Renal pelvis (tissue), 4 donors: Measurements from ENCODE around the gene SLC15A5. TPM values are rescaled to one million over a fixed set of nuclear protein-coding genes. Genes with fewer than 3 reads are reported as not detected.
A peak's percentile ranks its signal among the peaks of the same experiment; 100 is the strongest.

Experiments used
- DNase-seq: peaks from one replicate; pipeline ENCODE4 v3.0.0-alpha.2; 2013
- polyA plus RNA-seq, 3 donors: library from polyadenylated mRNA; unstranded; fragments of 120-200 nt; gene quantifications; one replicate each; pipeline ENCODE4 v1.2.1, GENCODE V29; 2013; ENCODE audit not compliant: insufficient read length in 3 of 3

SLC15A5 gene
- polyA plus RNA-seq, 3 donors, result 0.05 to 0.07 TPM; not detected in 1

DNA sequence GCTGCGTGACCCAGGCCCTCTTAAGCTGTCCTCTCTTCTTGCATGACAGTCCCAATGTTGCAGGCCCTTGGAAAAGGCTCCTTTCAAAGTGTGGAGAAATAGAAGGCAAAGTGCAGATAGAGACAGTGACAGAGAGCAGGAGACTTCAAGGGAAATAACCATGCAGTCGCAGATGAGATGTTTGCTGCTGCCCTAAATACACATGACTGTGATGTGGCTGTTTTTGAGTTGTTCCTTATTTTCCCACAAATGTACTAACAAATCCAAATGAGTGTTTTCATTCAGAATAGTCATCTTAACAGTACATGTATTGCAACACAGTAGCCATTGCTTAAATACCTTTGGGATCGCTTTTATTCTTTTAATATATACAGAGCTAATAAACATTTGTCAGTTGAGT is 101.6 kb downstream of the SLC15A5 start:
- no peak for DNase-seq

DNA sequence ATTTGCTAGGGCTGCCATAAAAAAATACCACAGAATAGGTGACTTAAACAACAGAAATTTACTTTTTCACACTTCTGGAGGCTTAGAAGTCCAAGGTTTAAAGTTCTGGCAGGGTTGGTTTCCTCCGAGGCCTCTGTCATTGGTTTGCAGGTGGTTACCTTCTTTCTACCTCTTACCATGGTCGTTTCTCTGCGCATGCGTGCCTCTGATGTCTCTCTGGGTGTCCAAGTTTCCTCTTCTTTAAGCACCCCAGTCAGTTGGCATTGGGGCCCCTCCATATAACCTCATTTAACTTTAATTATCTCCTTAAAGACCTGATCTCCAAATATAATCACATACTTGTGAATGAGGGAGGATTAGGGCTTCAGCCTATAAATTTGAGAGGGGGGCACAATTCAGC is 103.2 kb downstream of the SLC15A5 start:
- DNase-seq, result no peak

DNA sequence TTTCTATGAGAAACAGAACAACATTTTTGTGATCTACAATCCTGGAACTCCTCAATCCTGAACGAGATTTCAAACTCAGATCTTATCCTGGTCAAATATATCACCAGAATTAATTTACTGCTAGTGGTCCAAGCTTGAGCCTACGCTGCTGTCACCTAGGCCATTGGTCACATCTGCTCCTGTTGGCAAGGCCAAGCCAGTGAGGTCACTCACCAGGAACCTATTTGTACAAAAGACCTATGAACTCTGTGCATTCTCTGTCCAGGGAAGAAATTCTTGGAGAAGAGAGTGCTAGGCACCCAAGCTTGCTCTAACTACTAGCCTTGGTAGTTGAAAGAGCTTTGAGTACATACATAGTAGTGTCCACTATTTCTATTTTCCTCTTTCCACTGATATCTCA is 106.1 kb downstream of the SLC15A5 start:
- no peak for DNase-seq

DNA sequence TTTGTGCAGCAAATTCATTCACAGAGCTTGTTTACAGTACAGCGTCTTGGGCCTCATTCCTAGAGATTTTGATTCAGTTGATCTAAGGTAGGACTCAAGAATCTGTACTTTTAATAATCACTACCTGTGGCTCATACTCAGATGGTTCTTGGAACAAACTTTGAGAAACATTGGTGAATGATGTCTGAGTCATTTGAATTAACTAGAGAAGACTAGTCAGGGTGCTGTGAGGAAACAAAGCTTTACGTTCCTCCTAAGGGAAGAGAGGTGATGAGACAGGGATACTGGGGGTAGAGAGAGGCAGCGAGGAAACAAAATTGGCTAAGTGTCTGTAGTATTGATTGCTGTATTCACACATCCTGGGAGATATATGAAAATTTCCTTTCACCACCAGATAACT is 109.4 kb downstream of the SLC15A5 start:
- DNase-seq, result no peak

DNA sequence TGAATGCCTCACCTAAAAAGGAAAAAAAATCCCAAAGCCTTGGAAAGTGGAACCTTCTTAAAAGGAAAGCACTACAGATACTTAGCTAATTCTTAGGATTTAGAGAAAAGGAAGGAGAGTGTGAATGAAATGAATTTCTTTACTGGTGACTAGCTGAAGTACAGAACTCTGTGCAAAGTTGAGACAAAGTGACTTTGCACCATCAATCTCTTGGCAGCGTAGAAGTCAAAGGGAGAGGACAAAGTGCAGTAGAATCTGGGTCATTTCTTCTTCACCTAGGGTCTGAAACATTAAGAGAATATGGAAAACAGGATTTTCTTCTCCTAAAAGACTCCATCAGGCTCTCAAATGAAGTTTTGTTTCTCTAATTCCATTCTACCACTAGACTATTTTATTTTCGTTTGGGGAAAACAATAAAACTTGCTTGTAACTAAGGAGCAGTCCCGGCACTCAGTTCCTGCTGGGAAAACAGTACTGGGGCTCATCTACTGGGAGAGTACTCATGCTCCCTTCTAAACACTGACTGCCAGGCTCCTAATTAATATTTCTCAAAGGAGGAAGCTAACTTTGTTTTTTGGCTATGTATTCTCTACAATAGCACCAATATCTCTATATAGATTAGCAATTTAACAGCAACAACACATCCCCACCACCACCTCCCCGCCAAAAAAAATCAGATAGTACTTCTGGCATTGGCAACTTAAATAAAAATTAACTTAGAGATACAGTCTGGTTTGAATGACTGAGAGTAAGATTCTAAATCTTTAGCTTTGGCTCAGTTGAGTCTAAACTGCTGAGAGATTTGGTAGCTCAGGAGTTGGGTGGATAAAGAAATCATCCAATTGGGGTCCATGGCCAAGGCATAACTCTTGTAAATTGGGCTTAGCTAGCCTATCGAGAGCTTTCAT is 110.7 kb downstream of the SLC15A5 start:
- DNase-seq, result no peak

DNA sequence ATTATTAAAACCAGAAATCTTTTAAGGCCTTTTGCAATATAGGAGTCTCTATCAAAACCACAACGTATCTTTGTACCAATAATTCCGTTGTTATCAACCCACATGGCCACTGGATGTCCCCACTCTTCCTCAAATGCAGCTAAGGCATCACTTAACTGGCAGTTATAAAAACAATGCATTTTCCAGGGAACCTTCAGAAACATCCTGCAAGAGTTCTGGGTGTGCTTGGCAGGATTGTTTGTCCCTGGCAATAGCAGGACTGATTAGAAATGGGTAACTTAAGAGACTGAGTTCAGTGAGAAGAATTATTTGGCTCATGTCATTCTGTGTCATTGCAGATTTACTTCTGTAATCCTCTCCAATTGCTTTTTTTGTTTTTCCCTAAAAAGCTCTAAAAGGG is 112.0 kb downstream of the SLC15A5 start:
- DNase-seq, result peak; percentile 28

DNA sequence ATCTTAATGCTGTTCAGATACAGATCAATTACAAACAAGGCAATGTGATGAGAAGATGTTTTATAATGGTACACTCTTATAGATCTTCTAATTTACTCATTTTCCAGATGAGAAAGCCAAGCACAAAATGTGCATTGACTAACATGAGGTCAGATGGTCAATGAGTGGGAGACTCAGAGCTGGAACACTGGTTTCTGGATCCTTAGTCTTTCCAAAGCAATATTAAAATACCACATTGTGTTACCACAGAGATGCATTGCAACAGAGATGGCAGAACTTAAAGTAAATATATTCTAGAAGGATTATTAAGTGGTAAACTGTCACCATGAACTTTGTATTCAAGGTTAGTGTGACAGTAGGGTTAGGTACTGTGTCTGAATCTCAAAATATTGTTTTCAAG is 113.6 kb downstream of the SLC15A5 start:
- no peak for DNase-seq

DNA sequence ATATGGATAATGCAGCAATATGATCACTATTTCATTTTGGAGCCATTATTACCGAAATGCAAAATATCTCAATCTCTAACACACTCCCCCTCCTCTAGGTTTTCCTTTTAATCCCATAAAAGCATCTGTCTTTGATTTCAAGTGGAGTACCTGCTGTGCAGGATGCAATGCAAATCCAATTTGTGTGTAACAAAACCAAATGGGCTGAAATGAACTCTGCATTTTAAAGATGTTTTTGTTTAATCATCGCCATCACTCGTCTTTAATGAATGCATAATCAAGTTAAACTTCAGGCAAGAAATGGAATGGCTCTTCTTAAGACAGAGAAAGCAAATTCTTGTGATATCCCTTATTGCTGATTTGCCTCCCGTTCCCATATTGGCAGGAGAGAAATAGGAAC is 114.3 kb downstream of the SLC15A5 start:
- no peak for DNase-seq

DNA sequence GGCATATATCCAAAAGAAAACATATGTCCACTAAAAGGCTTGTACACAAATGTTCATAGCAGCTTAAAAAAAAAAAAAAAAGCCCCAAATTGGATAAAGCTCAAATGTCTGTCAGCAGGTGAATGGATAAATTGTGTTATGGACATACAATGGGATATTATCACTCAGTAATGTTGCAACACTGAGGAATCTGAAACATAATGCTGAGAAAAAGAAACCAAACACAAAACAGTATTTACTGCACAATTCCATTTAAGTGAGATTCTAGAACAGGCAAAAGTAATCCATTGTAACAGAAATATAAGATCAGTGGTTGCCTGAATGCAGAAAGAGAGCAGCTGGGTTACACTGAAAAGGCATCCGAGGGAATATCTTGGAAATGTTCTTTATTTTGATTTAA is 117.9 kb downstream of the SLC15A5 start:
- no peak for DNase-seq

DNA sequence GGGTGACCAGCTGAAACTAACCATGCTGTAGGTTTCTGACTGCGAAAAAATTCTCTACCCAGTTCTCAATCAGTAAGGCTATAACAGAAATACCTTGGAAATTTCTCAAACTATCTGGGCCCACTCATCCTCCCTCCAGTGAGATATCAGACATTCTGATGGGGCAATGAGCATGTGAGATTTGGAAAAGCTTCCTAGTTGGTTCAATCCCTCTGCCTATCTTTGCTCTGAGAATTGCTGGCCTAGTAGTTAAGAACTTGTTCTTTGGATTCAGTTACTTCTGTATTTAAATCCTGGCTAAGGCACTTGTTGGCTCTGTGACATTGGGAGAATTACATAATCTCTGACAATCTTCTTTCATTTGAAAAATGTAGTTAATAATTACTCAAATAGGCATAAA is 119.4 kb downstream of the SLC15A5 start:
- no peak for DNase-seq

DNA sequence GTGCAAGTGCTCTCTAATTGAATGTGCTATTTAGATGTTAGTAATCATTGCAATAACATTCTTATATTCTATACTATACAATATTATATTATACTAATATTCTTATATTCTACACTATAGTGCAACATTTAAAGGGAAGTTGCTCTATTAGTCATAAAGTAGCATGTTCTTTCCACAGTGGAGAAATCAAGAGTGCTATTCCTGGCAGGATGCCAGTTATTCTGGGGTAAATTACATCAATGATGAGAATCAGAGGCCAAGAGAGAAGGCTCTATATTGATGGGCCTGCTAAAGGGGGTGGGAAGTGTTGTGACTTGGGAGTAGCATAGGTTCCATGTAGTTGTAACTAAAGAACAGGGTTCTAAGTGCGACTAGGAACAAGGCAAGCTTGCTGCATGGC is 121.5 kb downstream of the SLC15A5 start:
- DNase-seq, result no peak

DNA sequence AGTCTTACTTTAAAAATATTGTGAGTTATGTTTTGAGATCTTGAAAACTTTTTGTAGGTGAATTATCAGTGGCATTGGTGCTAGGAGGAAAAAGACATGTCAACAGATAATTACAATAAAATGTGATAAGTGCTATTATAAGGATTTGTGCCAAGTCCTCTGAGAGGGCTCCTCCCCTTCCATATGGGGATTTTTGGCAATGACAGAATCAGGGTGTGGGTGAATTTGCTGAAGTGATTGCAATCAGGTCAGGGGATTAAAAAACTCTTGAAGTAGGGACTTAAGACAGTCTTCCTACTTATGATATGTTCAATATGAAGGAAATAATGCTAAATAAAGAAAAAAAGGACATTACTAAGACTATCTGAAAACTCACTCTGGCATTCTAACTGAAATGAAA is 122.5 kb downstream of the SLC15A5 start:
- DNase-seq, result no peak

DNA sequence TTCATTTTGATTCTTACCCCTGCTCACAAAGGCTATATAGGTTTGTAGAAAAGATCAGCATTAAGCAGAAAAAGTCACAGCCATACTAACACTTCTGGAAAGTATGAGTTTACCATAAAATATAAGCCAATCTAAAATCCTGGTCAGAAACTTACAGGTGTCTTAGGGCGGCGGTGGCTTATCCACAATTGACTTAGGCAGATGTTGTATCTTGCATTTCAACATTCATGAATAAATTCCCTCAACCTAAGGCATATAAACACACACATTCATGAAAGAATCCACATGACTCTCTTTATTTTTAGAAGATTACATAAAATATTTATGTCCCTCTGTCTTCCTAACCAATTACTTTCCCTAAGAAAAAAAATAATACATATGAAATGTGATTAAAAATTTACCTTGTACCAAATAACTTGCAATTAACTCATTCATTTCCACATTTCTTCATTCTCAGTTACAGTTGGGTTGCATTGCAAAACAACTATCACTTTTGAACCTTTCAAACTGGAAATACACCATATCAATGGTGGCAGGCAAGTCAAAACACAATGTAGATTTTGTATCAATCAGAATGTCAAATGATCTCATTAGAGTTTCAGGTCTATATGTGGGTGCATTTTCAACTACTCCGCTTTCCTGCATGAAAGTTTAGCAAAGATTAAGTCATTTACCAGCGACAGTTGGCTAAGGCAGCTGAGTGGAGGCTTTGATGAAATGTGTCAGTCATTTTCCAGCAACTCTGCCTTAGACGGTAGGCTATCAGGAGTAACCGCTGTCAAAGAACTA is 124.4 kb downstream of the SLC15A5 start:
- DNase-seq, result no peak

DNA sequence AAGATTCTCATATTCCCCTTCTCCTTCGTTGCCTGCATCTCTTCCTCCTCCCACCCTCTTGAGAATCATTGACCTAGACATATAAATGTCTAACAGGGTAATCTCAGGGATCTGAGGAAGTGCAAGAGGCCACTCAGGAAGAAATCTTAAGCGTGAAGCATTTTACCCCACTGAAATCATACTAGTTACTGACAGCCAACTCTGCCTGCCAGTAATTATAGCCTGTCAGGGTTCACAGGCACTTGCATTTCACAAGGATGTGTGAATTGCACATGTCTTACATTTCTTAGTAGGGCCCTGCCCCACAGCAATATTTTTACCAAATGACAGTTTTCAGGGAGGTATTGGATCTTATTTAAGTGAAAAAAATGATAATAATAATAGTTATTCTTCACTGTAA is 127.2 kb downstream of the SLC15A5 start:
- no peak for DNase-seq

DNA sequence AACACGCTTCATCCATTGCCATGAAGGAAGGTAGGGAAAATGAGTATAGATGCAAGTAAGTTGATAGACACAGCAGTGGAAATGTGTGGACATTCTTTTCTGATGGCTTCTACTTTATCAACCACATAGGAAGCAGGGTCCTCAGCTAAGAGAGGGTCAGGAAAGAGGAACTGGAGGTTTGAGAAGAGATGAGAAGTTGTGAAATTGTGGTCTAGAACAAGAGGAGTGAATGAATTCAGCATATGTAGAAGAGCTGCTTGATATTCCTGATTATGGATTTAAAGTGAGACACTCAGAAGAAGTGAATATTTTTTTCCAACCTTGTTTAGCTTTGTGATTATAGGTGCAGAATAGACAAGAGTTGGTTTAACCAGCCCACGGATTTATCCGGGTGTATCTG is 128.5 kb downstream of the SLC15A5 start:
- DNase-seq, result no peak

Other genes starting within 250 kb of the SLC15A5 start
- gene MGST1, start 70.0 kb upstream of the SLC15A5 start, polyA plus RNA-seq, result 10 to 100 TPM; 25.4 to 43.9 (median 34.8) TPM